GM12878 (cell line): Measurements from ENCODE around the gene NCKAP5L. TPM values are rescaled to one million over a fixed set of nuclear protein-coding genes. Genes with fewer than 3 reads are reported as not detected.
A peak's percentile ranks its signal among the peaks of the same experiment; 100 is the strongest.

Experiments used
- ATAC-seq: fragments of 200-7000 bp; cut with Tn5 transposase; 3 replicates; pipeline ENCODE4 v1.9.1; 2020; ENCODE audit warnings: mild to moderate bottlenecking, moderate library complexity
- BruUV-seq: library from RNA; stranded (reverse); fragments of 400-500 nt; replicated peaks from 2 replicates; lab custom pipeline; 2021; lab: Mats Ljungman, UMichigan
- CTCF ChIA-PET: fragments of 300-600 bp; sonication (Branson Sonifier 250); formaldehyde crosslinking; extraction: SDS; loops from one replicate; lab custom pipeline; 2021; ENCODE audit warnings: inconsistent platforms; lab: Yijun Ruan, JAX
- POLR2A ChIA-PET: fragments of 350-600 bp; formaldehyde crosslinking; extraction: SDS; loops from one replicate; lab custom pipeline; 2021; ENCODE audit warnings: inconsistent platforms; lab: Charles Lee
- RAD21 ChIA-PET: fragments of 300-600 bp; sonication (Branson Sonifier 250); formaldehyde crosslinking; loops from one replicate; lab custom pipeline; 2023; ENCODE audit warnings: antibody characterized with exemption; ENCODE audit not compliant: unreplicated experiment; lab: Charles Lee
- SMC1A ChIA-PET: fragments of 300-600 bp; sonication (Branson Sonifier 250); formaldehyde crosslinking; loops from one replicate; lab custom pipeline; 2023; ENCODE audit not compliant: unreplicated experiment, uncharacterized antibody; lab: Charles Lee
- DNase-seq: peaks from one replicate; pipeline ENCODE4 v3.0.0-alpha.2; 2011; ENCODE audit warnings: low read depth, low spot score
- FAIRE-seq: peaks from 3 replicates; lab custom pipeline; 2011; peaks lifted over from hg19 to GRCh38; lab: Jason Lieb, UNC
- H2AFZ ChIP-seq: 2 replicates; pipeline ENCODE4 v1.6.0; 2011; ENCODE audit warnings: low read depth, low read length, control low read depth; ENCODE audit not compliant: control insufficient read depth
- H3K27ac ChIP-seq: 2 replicates; pipeline ENCODE4 v1.5.1; 2011; ENCODE audit warnings: control low read depth; ENCODE audit not compliant: control insufficient read depth, insufficient read depth
- H3K27me3 ChIP-seq, 2 experiments: replicated peaks in 1 of 2; 2 replicates each; pipeline versions ENCODE4 v1.6.0 to v1.6.1; 2011; ENCODE audit warnings: low read length in 1 of 2; ENCODE audit not compliant: control insufficient read depth in 2 of 2, insufficient read depth in 2 of 2
- H3K36me3 ChIP-seq, 2 experiments: 2 replicates each; pipeline ENCODE4 v1.5.1; 2011; ENCODE audit warnings: low read length in 1 of 2; ENCODE audit not compliant: control insufficient read depth in 2 of 2, insufficient read depth in 2 of 2
- H3K4me1 ChIP-seq: 2 replicates; pipeline ENCODE4 v1.6.1; 2011; ENCODE audit warnings: mild to moderate bottlenecking, low read length, moderate library complexity, mixed read lengths; ENCODE audit not compliant: control insufficient read depth, insufficient read depth
- H3K4me2 ChIP-seq: 2 replicates; pipeline ENCODE4 v1.6.0; 2011; ENCODE audit warnings: control low read depth; ENCODE audit not compliant: control insufficient read depth, insufficient read depth
- H3K4me3 ChIP-seq: fragments of 200-600 bp; sonication (generic); 2 replicates; pipeline ENCODE4 v1.5.1; 2016
- H3K79me2 ChIP-seq: 2 replicates; pipeline ENCODE4 v1.6.0; 2011; ENCODE audit warnings: low read length; ENCODE audit not compliant: control insufficient read depth, insufficient read depth
- H3K9ac ChIP-seq: 2 replicates; pipeline ENCODE4 v1.8.0; 2011; ENCODE audit warnings: low read length, control low read depth, mixed read lengths; ENCODE audit not compliant: control insufficient read depth, insufficient read depth
- H3K9me3 ChIP-seq: replicated peaks from 3 replicates; pipeline ENCODE4 v1.5.1; 2011; ENCODE audit warnings: mild to moderate bottlenecking, low read length; ENCODE audit not compliant: control insufficient read depth, insufficient read depth
- H4K20me1 ChIP-seq: 2 replicates; pipeline ENCODE4 v1.6.0; 2011; ENCODE audit not compliant: control insufficient read depth, insufficient read depth
- IRF4 ChIP-seq: IDR thresholded peaks from 2 replicates; pipeline ENCODE4 v1.6.1; 2011; ENCODE audit warnings: low read depth, low read length
- POLR2A ChIP-seq: IDR thresholded peaks from 2 replicates; pipeline ENCODE4 v1.6.1; 2011; ENCODE audit warnings: low read depth, mild to moderate bottlenecking, low read length
- RAD21 ChIP-seq: IDR thresholded peaks from 2 replicates; pipeline ENCODE4 v1.6.1; 2011; ENCODE audit warnings: mild to moderate bottlenecking, low read depth, low read length, moderate library complexity; ENCODE audit not compliant: insufficient read depth
- ZBED1 ChIP-seq: IDR thresholded peaks from 2 replicates; pipeline ENCODE4 v1.6.1; 2016; ENCODE audit warnings: borderline replicate concordance
- WGBS: methylation state at CpG from one replicate; pipeline ENCODE4 v1.1.6; 2016; ENCODE audit warnings: low lambda C conversion rate; ENCODE audit not compliant: insufficient replicate concordance, insufficient coverage; ENCODE audit errors: missing lambda C conversion rate; 5-methylcytosine and 5-hydroxymethylcytosine counted together
- in situ Hi-C: fragments of 300-500 bp; cut with MboI; formaldehyde crosslinking; loops from 9 replicates; pipeline ENCODE4 v1.14.3; 2018; ENCODE audit warnings: mixed read lengths
- intact Hi-C: fragments of 100-400 bp; cut with micrococcal nuclease; formaldehyde crosslinking; loops from one replicate; pipeline ENCODE4 v1.14.2; 2022; ENCODE audit not compliant: unreplicated experiment
- polyA plus RNA-seq, 11 experiments: library from polyadenylated mRNA; depleted of rRNA in 4 of 11; unstranded in 6 of 11; stranded (reverse) in 5 of 11; fragments of >200 nt; fragmentation: Nextera tagmentation in 4 of 11; fragmentation: Illumina TruSeq in 1 of 11; extraction: Ambion mirVana in 4 of 11; extraction: Trizol in 1 of 11; gene quantifications; 1 replicate in 1 of 11; 2 replicates in 10 of 11; pipeline versions ENCODE4 v1.2.1 to v1.2.3, GENCODE V29; 2011 to 2016; ENCODE audit warnings: inconsistent platforms in 2 of 11, missing spikeins in 2 of 11, low read depth in 1 of 11
- total RNA-seq, 4 experiments: library from RNA; depleted of rRNA in 3 of 4; stranded (reverse); fragments of >200 nt in 3 of 4; fragmentation: Illumina TruSeq in 1 of 4; extraction: Trizol in 1 of 4; gene quantifications; 2 replicates each; pipeline versions ENCODE4 v1.2.1 to v1.2.3, GENCODE V29; 2013 to 2021
- TF ChIP-seq, protein P1 (sequence below): fragments of 150-350 bp; IDR thresholded peaks from 2 replicates; pipeline ENCODE4 v1.6.1; 2014; ENCODE audit warnings: mild to moderate bottlenecking, low read depth, low read length
- TF ChIP-seq, protein P2 (sequence below), 3 experiments: IDR thresholded peaks in 2 of 3; conservative IDR thresholded peaks in 1 of 3; 2 replicates each; pipeline ENCODE4 v1.5.1; 2011; ENCODE audit warnings: low read depth in 3 of 3, low read length in 3 of 3, mild to moderate bottlenecking in 3 of 3, control low read depth in 2 of 3, moderate library complexity in 2 of 3, inconsistent platforms in 1 of 3, mixed read lengths in 1 of 3; ENCODE audit not compliant: control insufficient read depth in 2 of 3, insufficient read depth in 1 of 3; ENCODE audit errors: extremely low read depth in 1 of 3

The NCKAP5L gene
- total and polyA plus RNA-seq, 10 of the 15 experiments (the other 5 are each of a cell fraction or from before 2014, with no cell fraction given): 0.03 to 15.8 (median 4.4) TPM

DNA sequence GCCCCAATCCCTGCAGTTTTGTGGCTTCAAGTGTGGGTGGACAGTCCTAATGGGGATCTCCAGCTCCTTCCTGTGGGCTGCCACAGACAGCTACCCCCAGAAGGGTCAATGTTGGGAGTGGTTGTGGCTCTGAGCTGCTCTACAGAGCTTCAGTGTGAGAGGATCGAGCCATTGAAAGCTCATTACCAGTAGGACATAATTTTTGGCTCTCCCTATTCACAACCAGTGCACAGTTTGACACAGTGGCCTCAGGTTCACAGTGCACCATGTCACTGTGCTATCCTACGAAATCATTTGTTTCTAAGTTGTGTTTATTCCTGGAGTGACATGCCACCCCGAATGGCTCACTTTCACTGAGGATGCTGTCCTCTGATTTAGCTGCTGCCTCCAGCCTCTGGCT lies 64.1 kb downstream of the NCKAP5L start:
- SMC1A ChIA-PET: interaction anchor here (1.0 to 2.6 kb wide), 4 partner anchors 14 to 48 kb away, joined by 3 to 7 read pairs (median 4); partner anchors contain the start of gene TMBIM6
- no peak overlapping the region for H3K9ac ChIP-seq
- peak; percentile 35 for FAIRE-seq
- TF ChIP-seq POLR2A: peak; percentile 13; the same call in 1 of the 2 replicates
- TF ChIP-seq, protein P1, sequence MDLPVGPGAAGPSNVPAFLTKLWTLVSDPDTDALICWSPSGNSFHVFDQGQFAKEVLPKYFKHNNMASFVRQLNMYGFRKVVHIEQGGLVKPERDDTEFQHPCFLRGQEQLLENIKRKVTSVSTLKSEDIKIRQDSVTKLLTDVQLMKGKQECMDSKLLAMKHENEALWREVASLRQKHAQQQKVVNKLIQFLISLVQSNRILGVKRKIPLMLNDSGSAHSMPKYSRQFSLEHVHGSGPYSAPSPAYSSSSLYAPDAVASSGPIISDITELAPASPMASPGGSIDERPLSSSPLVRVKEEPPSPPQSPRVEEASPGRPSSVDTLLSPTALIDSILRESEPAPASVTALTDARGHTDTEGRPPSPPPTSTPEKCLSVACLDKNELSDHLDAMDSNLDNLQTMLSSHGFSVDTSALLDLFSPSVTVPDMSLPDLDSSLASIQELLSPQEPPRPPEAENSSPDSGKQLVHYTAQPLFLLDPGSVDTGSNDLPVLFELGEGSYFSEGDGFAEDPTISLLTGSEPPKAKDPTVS: no peak
- TF ChIP-seq, all 136 proteins: peak for 1
- Histone ChIP-seq H3K4me1 (peaks cover 26% of the 10 kb centered on the region), H2AFZ (no peak overlapping the region), H3K79me2 (no peaks in the 10 kb centered on the region; the same call in none of the 2 replicates), H3K4me3 (no peak overlapping the region), H3K9me3 (no peaks in the 10 kb centered on the region), H3K4me2 (no peak overlapping the region; the same call in 1 of the 2 replicates), H3K27me3 (no peaks in the 10 kb centered on the region), H3K36me3 (peaks cover 24 to 34% of the 10 kb centered on the region in 2 experiments), H4K20me1 (peaks cover 7% of the 10 kb centered on the region; the same call in 1 of the 2 replicates), H3K27ac (no peak overlapping the region)
- intact Hi-C loops: no loop called here
- no TSS peak for BruUV-seq
- 78% methylated on average over 3 of the region's 3 CpGs for WGBS
- RAD21 ChIA-PET: interaction anchor here (0.8 to 1.7 kb wide), 3 partner anchors 10 to 48 kb away, joined by 3 to 7 read pairs (median 3); partner anchors contain the start of gene TMBIM6
- in situ Hi-C loops: no loop called here
- no peak for DNase-seq
- CTCF ChIA-PET: interaction anchor here (1.1 to 6.1 kb wide), 7 partner anchors 9 to 75 kb away, joined by 5 to 46 read pairs (median 21); partner anchors contain the start of gene TMBIM6
- POLR2A ChIA-PET: interaction anchor here (0.7 kb wide), 1 partner anchor 63 kb away, joined by 7 read pairs; no protein-coding TSS in a partner anchor
- no peak for ATAC-seq

DNA sequence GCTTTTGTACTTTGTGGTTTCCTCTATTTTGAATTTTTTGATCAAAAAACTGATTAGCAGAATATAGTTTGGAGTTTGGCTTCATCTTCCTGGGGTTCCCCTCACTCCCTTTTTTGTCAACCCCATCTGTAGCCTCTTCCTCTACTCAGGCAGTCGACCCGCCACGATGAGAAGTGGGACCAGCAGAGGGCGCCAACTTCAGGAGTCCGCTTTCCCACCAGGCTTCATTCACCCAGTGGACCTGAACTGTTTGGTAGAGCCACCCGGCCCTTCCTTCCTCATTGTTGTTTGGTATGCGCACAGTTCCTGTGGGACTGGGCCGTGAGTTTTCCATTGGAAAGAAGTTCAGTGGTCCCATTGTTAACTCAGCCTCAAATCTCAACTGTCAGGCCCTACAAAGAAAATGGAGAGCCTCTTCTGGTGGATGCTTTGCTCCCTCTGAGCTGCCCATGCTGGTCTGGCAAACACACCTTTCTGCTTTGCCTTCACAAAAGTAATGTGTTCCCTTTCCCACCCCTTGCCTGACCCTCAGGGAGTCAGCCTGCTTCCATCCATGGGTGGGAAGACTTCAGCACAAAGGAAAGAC lies 65.1 kb downstream of the NCKAP5L start:
- RAD21 ChIA-PET: interaction anchor here (0.7 to 2.0 kb wide), 9 partner anchors 9 to 80 kb away, joined by 3 to 16 read pairs (median 3); partner anchors contain the start of genes BCDIN3D and TMBIM6
- SMC1A ChIA-PET: interaction anchor here (0.8 to 2.6 kb wide), 15 partner anchors 10 to 125 kb away, joined by 3 to 16 read pairs (median 4); partner anchors contain the start of genes BCDIN3D and TMBIM6
- peaks cover 7% of the 10 kb centered on the region; the same call in 1 of the 2 replicates for H4K20me1 ChIP-seq
- no peak overlapping the region for H3K9ac ChIP-seq
- FAIRE-seq (peak; percentile 54), DNase-seq (no peak), ATAC-seq (peak; percentile 85)
- H3K27me3 ChIP-seq: no peaks in the 10 kb centered on the region
- in situ Hi-C loops: no loop called here
- H3K9me3 ChIP-seq: no peaks in the 10 kb centered on the region
- intact Hi-C loops: no loop called here
- peaks cover 26% of the 10 kb centered on the region for H3K4me1 ChIP-seq
- H3K27ac ChIP-seq: peak overlapping the region; percentile 30
- CTCF ChIA-PET: interaction anchor here (0.8 to 6.1 kb wide), 14 partner anchors 10 to 143 kb away, joined by 3 to 46 read pairs (median 14); partner anchors contain the start of gene TMBIM6
- H3K36me3 ChIP-seq: peaks cover 31 to 44% of the 10 kb centered on the region in 2 experiments
- WGBS: 9% methylated on average over 8 of the region's 8 CpGs
- H3K4me2 ChIP-seq: no peak overlapping the region
- POLR2A ChIA-PET: interaction anchor here (1.4 to 1.7 kb wide), 3 partner anchors 9 to 22 kb away, joined by 5 to 7 read pairs (median 7); partner anchors contain the start of gene TMBIM6
- no peak overlapping the region for H2AFZ ChIP-seq
- H3K4me3 ChIP-seq: no peak overlapping the region
- H3K79me2 ChIP-seq: no peaks in the 10 kb centered on the region; the same call in none of the 2 replicates
- BruUV-seq: TSS peak; percentile 54
- TF ChIP-seq RAD21 (peak; percentile 47), ZBED1 (no peak), IRF4 (peak; percentile 50; the same call in 1 of the 2 replicates)
- TF ChIP-seq, protein P2, sequence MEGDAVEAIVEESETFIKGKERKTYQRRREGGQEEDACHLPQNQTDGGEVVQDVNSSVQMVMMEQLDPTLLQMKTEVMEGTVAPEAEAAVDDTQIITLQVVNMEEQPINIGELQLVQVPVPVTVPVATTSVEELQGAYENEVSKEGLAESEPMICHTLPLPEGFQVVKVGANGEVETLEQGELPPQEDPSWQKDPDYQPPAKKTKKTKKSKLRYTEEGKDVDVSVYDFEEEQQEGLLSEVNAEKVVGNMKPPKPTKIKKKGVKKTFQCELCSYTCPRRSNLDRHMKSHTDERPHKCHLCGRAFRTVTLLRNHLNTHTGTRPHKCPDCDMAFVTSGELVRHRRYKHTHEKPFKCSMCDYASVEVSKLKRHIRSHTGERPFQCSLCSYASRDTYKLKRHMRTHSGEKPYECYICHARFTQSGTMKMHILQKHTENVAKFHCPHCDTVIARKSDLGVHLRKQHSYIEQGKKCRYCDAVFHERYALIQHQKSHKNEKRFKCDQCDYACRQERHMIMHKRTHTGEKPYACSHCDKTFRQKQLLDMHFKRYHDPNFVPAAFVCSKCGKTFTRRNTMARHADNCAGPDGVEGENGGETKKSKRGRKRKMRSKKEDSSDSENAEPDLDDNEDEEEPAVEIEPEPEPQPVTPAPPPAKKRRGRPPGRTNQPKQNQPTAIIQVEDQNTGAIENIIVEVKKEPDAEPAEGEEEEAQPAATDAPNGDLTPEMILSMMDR (IDR thresholded peaks at IDR 0.05 in 2 of 3, conservative IDR thresholded peaks at IDR 0.05 in 1 of 3; ENCODE audit: control insufficient read depth in 2 of 3, extremely low read depth in 1 of 3, insufficient read depth in 1 of 3, low read depth in 3 of 3, low read length in 3 of 3): peak; percentile 59 to 88 (median 82)
